Trophoblast cell (in vitro differentiated cells and primary cell): ENCODE results near the gene SRCIN1.
"Not testable (repeated sequence)": the region's sequence is repeated elsewhere in the genome, so short reads cannot be mapped to it uniquely, and the experiment has no call there.

ENCODE experiments used
- DNase-seq, 2 donors: peaks; one replicate each; pipeline ENCODE4 v3.0.0-alpha.2; 2016
- H2AFZ ChIP-seq: 2 replicates; pipeline ENCODE4 v1.6.1; 2013; ENCODE audit warnings: low read length, moderate library complexity, mild to moderate bottlenecking; ENCODE audit not compliant: insufficient read depth, poor library complexity
- H2AK5ac ChIP-seq: 2 replicates; pipeline ENCODE4 v1.6.1; 2013; ENCODE audit warnings: mild to moderate bottlenecking, low read length
- H2BK120ac ChIP-seq: 2 replicates; pipeline ENCODE4 v1.6.1; 2013; ENCODE audit warnings: low read length, mild to moderate bottlenecking, moderate library complexity; ENCODE audit not compliant: insufficient read depth, poor library complexity
- H2BK12ac ChIP-seq: 2 replicates; pipeline ENCODE4 v1.6.1; 2013; ENCODE audit warnings: mild to moderate bottlenecking, low read length, moderate library complexity
- H2BK5ac ChIP-seq: 2 replicates; pipeline ENCODE4 v1.6.1; 2013; ENCODE audit warnings: low read length, low read depth, moderate library complexity, mild to moderate bottlenecking; ENCODE audit not compliant: poor library complexity
- H3K14ac ChIP-seq: 2 replicates; pipeline ENCODE4 v1.6.1; 2013; ENCODE audit warnings: mild to moderate bottlenecking, low read length
- H3K18ac ChIP-seq: 2 replicates; pipeline ENCODE4 v1.6.1; 2013; ENCODE audit warnings: mild to moderate bottlenecking, low read length
- H3K23ac ChIP-seq: 2 replicates; pipeline ENCODE4 v1.6.1; 2013; ENCODE audit warnings: low read length
- H3K27ac ChIP-seq: 2 replicates; pipeline ENCODE4 v1.5.1; 2013; ENCODE audit warnings: low read depth, mild to moderate bottlenecking, inconsistent platforms, low read length, moderate library complexity
- H3K27me3 ChIP-seq: 2 replicates; pipeline ENCODE4 v1.6.1; 2013; ENCODE audit warnings: inconsistent platforms, mild to moderate bottlenecking, low read length, moderate library complexity; ENCODE audit not compliant: insufficient read depth
- H3K36me3 ChIP-seq, 2 experiments: 1 replicate in 1 of 2; 2 replicates in 1 of 2; pipeline ENCODE4 v1.6.1; 2013; ENCODE audit warnings: low read length in 2 of 2, mild to moderate bottlenecking in 2 of 2, moderate library complexity in 1 of 2; ENCODE audit not compliant: insufficient read depth in 2 of 2, control insufficient read depth in 1 of 2
- H3K4ac ChIP-seq: 2 replicates; pipeline ENCODE4 v1.6.1; 2013; ENCODE audit warnings: low read depth, mild to moderate bottlenecking, low read length, moderate library complexity
- H3K4me1 ChIP-seq, 2 experiments: 1 replicate in 1 of 2; 2 replicates in 1 of 2; pipeline ENCODE4 v1.6.1; 2013; ENCODE audit warnings: low read length in 2 of 2, mild to moderate bottlenecking in 2 of 2, moderate library complexity in 1 of 2; ENCODE audit not compliant: insufficient read depth in 2 of 2, control insufficient read depth in 1 of 2
- H3K4me2 ChIP-seq: 2 replicates; pipeline ENCODE4 v1.6.1; 2013; ENCODE audit warnings: inconsistent platforms, mild to moderate bottlenecking, low read length, moderate library complexity
- H3K4me3 ChIP-seq: 2 replicates; pipeline ENCODE4 v1.5.1; 2013; ENCODE audit warnings: mild to moderate bottlenecking, low read depth, low read length, inconsistent platforms
- H3K79me1 ChIP-seq: one replicate; pipeline ENCODE4 v1.6.1; 2013; ENCODE audit warnings: low read length
- H3K79me2 ChIP-seq: 2 replicates; pipeline ENCODE4 v1.6.1; 2013; ENCODE audit warnings: low read length, mild to moderate bottlenecking; ENCODE audit not compliant: control insufficient read depth, insufficient read depth, poor library complexity
- H3K9ac ChIP-seq: 2 replicates; pipeline ENCODE4 v1.6.1; 2013; ENCODE audit warnings: mild to moderate bottlenecking, low read length
- H3K9me3 ChIP-seq: 2 replicates; pipeline ENCODE4 v1.6.1; 2013; ENCODE audit warnings: low read depth, mild to moderate bottlenecking, control low read depth, inconsistent platforms, low read length; ENCODE audit not compliant: insufficient read depth
- H4K12ac ChIP-seq: 2 replicates; pipeline ENCODE4 v1.6.1; 2013; ENCODE audit warnings: low read depth, mild to moderate bottlenecking, low read length, moderate library complexity
- H4K8ac ChIP-seq: 2 replicates; pipeline ENCODE4 v1.6.1; 2013; ENCODE audit warnings: low read depth, mild to moderate bottlenecking, low read length, moderate library complexity
- H4K91ac ChIP-seq: one replicate; pipeline ENCODE4 v1.6.1; 2013; ENCODE audit warnings: low read depth, mild to moderate bottlenecking, low read length, moderate library complexity
- WGBS: extraction: QIAGEN DNeasy Blood & Tissue Kit; methylation state at CpG from one replicate; pipeline ENCODE4 v1.1.7; 2013; ENCODE audit warnings: missing lambda C conversion rate; ENCODE audit not compliant: insufficient read length, insufficient coverage; ENCODE audit errors: extremely low coverage; 5-methylcytosine and 5-hydroxymethylcytosine counted together

Gene SRCIN1

GRCh38 chr17:38632334-38632733 is 26.6 kb upstream of the SRCIN1 start:
- H3K9me3 ChIP-seq = no peaks in the 10 kb centered on the region
- no peak overlapping the region for H3K27ac ChIP-seq
- no peak overlapping the region for H2AFZ ChIP-seq
- H3K9ac ChIP-seq = no peak overlapping the region
- no peak overlapping the region for H3K4me2 ChIP-seq
- no peak overlapping the region for H2BK5ac ChIP-seq
- no peak overlapping the region for H2AK5ac ChIP-seq
- no peak overlapping the region for H3K4me3 ChIP-seq
- no peak overlapping the region for H3K23ac ChIP-seq
- H3K18ac ChIP-seq = no peak overlapping the region
- no peaks in the 10 kb centered on the region for H3K79me1 ChIP-seq
- no peak overlapping the region for H3K4ac ChIP-seq
- H2BK12ac ChIP-seq = no peak overlapping the region
- no peak overlapping the region for H4K8ac ChIP-seq
- no peak overlapping the region for H4K12ac ChIP-seq
- H3K14ac ChIP-seq = no peak overlapping the region
- no CpG with 5 or more reads among the region's 6 CpGs for WGBS
- no peaks in the 10 kb centered on the region for H3K4me1 ChIP-seq
- no peaks in the 10 kb centered on the region for H3K79me2 ChIP-seq
- H4K91ac ChIP-seq = no peak overlapping the region
- H3K36me3 ChIP-seq = no peaks in the 10 kb centered on the region
- DNase-seq = no peak
- H2BK120ac ChIP-seq = no peak overlapping the region
- H3K27me3 ChIP-seq = no peaks in the 10 kb centered on the region

GRCh38 chr17:38628441-38628840 is 22.7 kb upstream of the SRCIN1 start:
- Histone ChIP-seq H3K27me3 (no peaks in the 10 kb centered on the region), H3K79me2 (no peaks in the 10 kb centered on the region), H2AFZ (no peak overlapping the region), H2BK12ac (no peak overlapping the region), H3K4me3 (no peak overlapping the region), H4K12ac (no peak overlapping the region), H3K14ac (no peak overlapping the region), H3K36me3 (no peaks in the 10 kb centered on the region), H2AK5ac (no peak overlapping the region), H3K79me1 (no peaks in the 10 kb centered on the region), H3K23ac (no peak overlapping the region), H3K27ac (no peak overlapping the region), H3K4ac (no peak overlapping the region), H2BK5ac (no peak overlapping the region), H3K4me1 (no peaks in the 10 kb centered on the region), H3K9ac (no peak overlapping the region), H3K18ac (no peak overlapping the region), H4K91ac (no peak overlapping the region), H3K9me3 (no peaks in the 10 kb centered on the region), H4K8ac (no peak overlapping the region), H3K4me2 (no peak overlapping the region), H2BK120ac (no peak overlapping the region)
- no peak for DNase-seq
- no CpG with 5 or more reads among the region's 3 CpGs for WGBS

GRCh38 chr17:38627957-38628356 is 22.2 kb upstream of the SRCIN1 start:
- no peaks in the 10 kb centered on the region for H3K4me1 ChIP-seq
- no peak overlapping the region for H2AK5ac ChIP-seq
- H2BK12ac ChIP-seq = no peak overlapping the region
- DNase-seq = no peak
- H3K18ac ChIP-seq = no peak overlapping the region
- H3K36me3 ChIP-seq = no peaks in the 10 kb centered on the region
- H3K14ac ChIP-seq = no peak overlapping the region
- no peak overlapping the region for H4K91ac ChIP-seq
- no peaks in the 10 kb centered on the region for H3K27me3 ChIP-seq
- H3K9me3 ChIP-seq = no peaks in the 10 kb centered on the region
- H3K79me2 ChIP-seq = no peaks in the 10 kb centered on the region
- H3K4me2 ChIP-seq = no peak overlapping the region
- no peak overlapping the region for H3K4me3 ChIP-seq
- no peak overlapping the region for H2BK5ac ChIP-seq
- no CpG with 5 or more reads among the region's 2 CpGs for WGBS
- H2BK120ac ChIP-seq = no peak overlapping the region
- H3K4ac ChIP-seq = no peak overlapping the region
- H4K12ac ChIP-seq = no peak overlapping the region
- no peak overlapping the region for H4K8ac ChIP-seq
- H3K79me1 ChIP-seq = no peaks in the 10 kb centered on the region
- no peak overlapping the region for H3K9ac ChIP-seq
- no peak overlapping the region for H3K27ac ChIP-seq
- no peak overlapping the region for H2AFZ ChIP-seq
- no peak overlapping the region for H3K23ac ChIP-seq

GRCh38 chr17:38626606-38627226 is 21.0 kb upstream of the SRCIN1 start:
- not testable (repeated sequence) for H3K27me3 ChIP-seq, H4K91ac ChIP-seq
- WGBS = no CpG with 5 or more reads among the region's 6 CpGs

More at GRCh38 chr17:38626606-38627226, 21.0 kb upstream of the SRCIN1 start:
- H3K23ac ChIP-seq, H3K9me3 ChIP-seq, H3K4me1 ChIP-seq, H3K4me2 ChIP-seq, H3K79me2 ChIP-seq, H2BK12ac ChIP-seq, DNase-seq, H3K27ac ChIP-seq, H2AFZ ChIP-seq, H3K79me1 ChIP-seq, H3K4me3 ChIP-seq, H2BK5ac ChIP-seq, H4K12ac ChIP-seq, H2AK5ac ChIP-seq, H4K8ac ChIP-seq, H3K18ac ChIP-seq, H3K14ac ChIP-seq, H3K4ac ChIP-seq, H2BK120ac ChIP-seq, H3K36me3 ChIP-seq, H3K9ac ChIP-seq: not testable (repeated sequence)
